HCT116 (cell line): ENCODE data around the gene FPR2. TPM values are rescaled to one million over a fixed set of nuclear protein-coding genes. Genes with fewer than 3 reads are reported as not detected.

ENCODE experiments used
- ATAC-seq: fragments of 200-7000 bp; cut with Tn5 transposase; 2 replicates; pipeline ENCODE4 v1.9.1; 2020; ENCODE audit warnings: mild to moderate bottlenecking, moderate library complexity
- BruUV-seq: library from RNA; stranded (reverse); fragments of 400-500 nt; replicated peaks from 2 replicates; lab custom pipeline; 2021; lab: Mats Ljungman, UMichigan
- CTCF ChIA-PET: fragments of 300-600 bp; sonication (Branson Sonifier 250); formaldehyde crosslinking; loops from one replicate; lab custom pipeline; 2021; ENCODE audit warnings: antibody characterized with exemption; lab: Charles Lee
- POLR2A ChIA-PET: fragments of 300-600, 350-600 bp; sonication (Branson Sonifier 250); formaldehyde crosslinking; loops from one replicate; lab custom pipeline; 2021; ENCODE audit warnings: antibody characterized with exemption; lab: Charles Lee
- RAD21 ChIA-PET, 2 experiments: fragments of 300-600 bp; sonication (Branson Sonifier 250); formaldehyde crosslinking; loops; one replicate each; lab custom pipeline; 2023; ENCODE audit warnings: low total read pairs in 2 of 2; ENCODE audit not compliant: uncharacterized antibody in 2 of 2, unreplicated experiment in 2 of 2, low non-redundant PET in 1 of 2; lab: Charles Lee
- DNase-seq: peaks from one replicate; pipeline ENCODE4 v3.0.0-alpha.2; 2010; ENCODE audit warnings: low read depth, low spot score
- H2AFZ ChIP-seq: fragments of 200-600 bp; shearing (Covaris generic), sonication (generic); 2 replicates; pipeline ENCODE4 v1.6.1; 2017; ENCODE audit warnings: low read depth, mixed run types, mixed read lengths, antibody characterized with exemption, low read length; ENCODE audit not compliant: poor library complexity, severe bottlenecking
- H3K27ac ChIP-seq: 2 replicates; pipeline ENCODE4 v1.5.1; 2012; ENCODE audit warnings: low read depth, low read length
- H3K27me3 ChIP-seq: fragments of 200-600 bp; sonication (generic); 2 replicates; pipeline ENCODE4 v1.6.1; 2016; ENCODE audit warnings: mixed run types, low read length, mixed read lengths; ENCODE audit not compliant: insufficient read depth
- H3K36me3 ChIP-seq, 2 experiments: fragments of 200-500 bp in 1 of 2; fragments of 200-600 bp in 1 of 2; sonication (Bioruptor generic) in 1 of 2; sonication (generic) in 1 of 2; 2 replicates each; pipeline versions ENCODE4 v1.5.1 to v1.6.1; 2014 to 2016; ENCODE audit warnings: low read length in 2 of 2, inconsistent platforms in 1 of 2, mixed read lengths in 1 of 2, mixed run types in 1 of 2; ENCODE audit not compliant: insufficient read depth in 2 of 2, control insufficient read depth in 1 of 2
- H3K4me1 ChIP-seq, 2 experiments: fragments of 200-600 bp in 1 of 2; sonication (generic) in 1 of 2; 2 replicates each; pipeline versions ENCODE4 v1.5.1 to v1.6.1; 2012 to 2017; ENCODE audit warnings: low read length in 2 of 2, inconsistent platforms in 1 of 2, mild to moderate bottlenecking in 1 of 2, mixed read lengths in 1 of 2, mixed run types in 1 of 2, moderate library complexity in 1 of 2; ENCODE audit not compliant: insufficient read depth in 2 of 2, control insufficient read depth in 1 of 2
- H3K4me2 ChIP-seq: fragments of 200-600 bp; sonication (generic); 2 replicates; pipeline ENCODE4 v1.6.1; 2017; ENCODE audit warnings: mixed run types, low read length, mixed read lengths
- H3K4me3 ChIP-seq, 2 experiments: fragments of 200-600 bp in 1 of 2; sonication (generic) in 1 of 2; replicated peaks in 1 of 2; 2 replicates each; pipeline ENCODE4 v1.5.1; 2011 to 2016; ENCODE audit warnings: low read length in 2 of 2, control low read depth in 1 of 2, low read depth in 1 of 2, mild to moderate bottlenecking in 1 of 2, mixed read lengths in 1 of 2, mixed run types in 1 of 2
- H3K79me2 ChIP-seq: fragments of 200-600 bp; sonication (generic); 2 replicates; pipeline ENCODE4 v1.6.1; 2017; ENCODE audit warnings: mild to moderate bottlenecking, mixed run types, low read length, moderate library complexity, mixed read lengths; ENCODE audit not compliant: insufficient read depth
- H3K9ac ChIP-seq: fragments of 200-600 bp; sonication (generic); 2 replicates; pipeline ENCODE4 v1.6.1; 2016; ENCODE audit warnings: low read length, mixed read lengths
- H3K9me2 ChIP-seq: fragments of 200-600 bp; sonication (generic), shearing (Covaris generic); 2 replicates; pipeline ENCODE4 v1.6.1; 2017; ENCODE audit warnings: mixed run types, mild to moderate bottlenecking, moderate library complexity; ENCODE audit not compliant: insufficient read depth
- H3K9me3 ChIP-seq, 2 experiments: fragments of 200-500 bp in 1 of 2; fragments of 200-600 bp in 1 of 2; sonication (Bioruptor generic) in 1 of 2; sonication (generic) in 1 of 2; 2 replicates each; pipeline ENCODE4 v1.6.1; 2014 to 2017; ENCODE audit warnings: low read length in 2 of 2, mixed read lengths in 2 of 2, inconsistent platforms in 1 of 2, low read depth in 1 of 2, mild to moderate bottlenecking in 1 of 2, mixed run types in 1 of 2, moderate library complexity in 1 of 2; ENCODE audit not compliant: control insufficient read depth in 1 of 2, insufficient read depth in 1 of 2
- H4K20me1 ChIP-seq: fragments of 200-600 bp; sonication (generic), shearing (Covaris generic); 2 replicates; pipeline ENCODE4 v1.6.1; 2017; ENCODE audit warnings: mixed run types, mild to moderate bottlenecking, moderate library complexity; ENCODE audit not compliant: insufficient read depth
- FOSL1 ChIP-seq: IDR thresholded peaks from 2 replicates; pipeline ENCODE4 v1.6.1; 2012; ENCODE audit warnings: low read depth
- REST ChIP-seq: IDR thresholded peaks from 2 replicates; pipeline ENCODE4 v1.6.1; 2012; ENCODE audit warnings: low read depth
- SRF ChIP-seq: IDR thresholded peaks from 2 replicates; pipeline ENCODE4 v1.6.1; 2012; ENCODE audit warnings: low read depth
- ZNF274 ChIP-seq: fragments of 200-500 bp; sonication (Bioruptor generic); IDR thresholded peaks from 2 replicates; pipeline ENCODE4 v1.6.1; 2014; ENCODE audit warnings: mild to moderate bottlenecking, low read depth, low read length, inconsistent platforms
- intact Hi-C: fragments of 100-400 bp; cut with micrococcal nuclease; formaldehyde crosslinking; loops from 2 replicates; pipeline ENCODE4 v1.10.0; 2022
- total RNA-seq: library from RNA; stranded (reverse); gene quantifications from one replicate; pipeline ENCODE4 v1.2.1, GENCODE V29; 2021; ENCODE audit not compliant: unreplicated experiment
- TF ChIP-seq, protein P1 (sequence below): IDR thresholded peaks from 2 replicates; pipeline ENCODE4 v1.6.1; 2012
- TF ChIP-seq, protein P2 (sequence below): IDR thresholded peaks from 2 replicates; pipeline ENCODE4 v1.6.1; 2011; ENCODE audit warnings: mild to moderate bottlenecking, low read length, moderate library complexity; ENCODE audit not compliant: insufficient replicate concordance; ENCODE audit errors: extremely low read depth

Gene FPR2
- total RNA-seq, 1 experiment from 2014 or later, result not detected

GRCh38 chr19:51713319-51714285, 47.4 kb upstream of the FPR2 start:
- Histone ChIP-seq H3K27me3 (no peaks in the 10 kb centered on the region), H3K4me3 (no peak overlapping the region), H3K36me3 (no peaks in the 10 kb centered on the region), H3K9me3 (no peaks in the 10 kb centered on the region), H3K9ac (no peak overlapping the region), H4K20me1 (no peaks in the 10 kb centered on the region), H3K79me2 (no peaks in the 10 kb centered on the region), H3K4me2 (no peak overlapping the region), H2AFZ (no peak overlapping the region), H3K27ac (no peak overlapping the region; the same call in 1 of the 2 replicates), H3K4me1 (peaks cover 0 to 4% of the 10 kb centered on the region in 2 experiments; a peak in 1 of 4 replicates), H3K9me2 (no peaks in the 10 kb centered on the region)
- ChIA-PET CTCF (no interaction called here), RAD21 (no interaction called here), POLR2A (no interaction called here)
- intact Hi-C loops, result no loop called here
- TF ChIP-seq REST (no peak), SRF (no peak), FOSL1 (no peak), ZNF274 (no peak)
- TF ChIP-seq, protein P1, sequence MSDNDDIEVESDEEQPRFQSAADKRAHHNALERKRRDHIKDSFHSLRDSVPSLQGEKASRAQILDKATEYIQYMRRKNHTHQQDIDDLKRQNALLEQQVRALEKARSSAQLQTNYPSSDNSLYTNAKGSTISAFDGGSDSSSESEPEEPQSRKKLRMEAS, result no peak
- TF ChIP-seq, protein P2, sequence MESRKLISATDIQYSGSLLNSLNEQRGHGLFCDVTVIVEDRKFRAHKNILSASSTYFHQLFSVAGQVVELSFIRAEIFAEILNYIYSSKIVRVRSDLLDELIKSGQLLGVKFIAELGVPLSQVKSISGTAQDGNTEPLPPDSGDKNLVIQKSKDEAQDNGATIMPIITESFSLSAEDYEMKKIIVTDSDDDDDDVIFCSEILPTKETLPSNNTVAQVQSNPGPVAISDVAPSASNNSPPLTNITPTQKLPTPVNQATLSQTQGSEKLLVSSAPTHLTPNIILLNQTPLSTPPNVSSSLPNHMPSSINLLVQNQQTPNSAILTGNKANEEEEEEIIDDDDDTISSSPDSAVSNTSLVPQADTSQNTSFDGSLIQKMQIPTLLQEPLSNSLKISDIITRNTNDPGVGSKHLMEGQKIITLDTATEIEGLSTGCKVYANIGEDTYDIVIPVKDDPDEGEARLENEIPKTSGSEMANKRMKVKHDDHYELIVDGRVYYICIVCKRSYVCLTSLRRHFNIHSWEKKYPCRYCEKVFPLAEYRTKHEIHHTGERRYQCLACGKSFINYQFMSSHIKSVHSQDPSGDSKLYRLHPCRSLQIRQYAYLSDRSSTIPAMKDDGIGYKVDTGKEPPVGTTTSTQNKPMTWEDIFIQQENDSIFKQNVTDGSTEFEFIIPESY, result no peak
- DNase-seq (no peak), ATAC-seq (no peak)
- BruUV-seq, result no TSS peak
